HG03460 (cell line): Measurements from ENCODE around the gene RAB4A.
"Not testable (repeated sequence)": the region's sequence is repeated elsewhere in the genome, so short reads cannot be mapped to it uniquely, and the experiment has no call there.

Experiments
- ATAC-seq: cut with Tn5 transposase; IDR thresholded peaks from one replicate; pipeline ENCODE4 v1.9.1; 2021; ENCODE audit not compliant: unreplicated experiment

Gene RAB4A

GRCh38 chr1:229296541-229296941, 25.6 kb downstream of the RAB4A start:
- ATAC-seq = no peak

GRCh38 chr1:229297746-229298145, 26.8 kb downstream of the RAB4A start:
- ATAC-seq = no peak

GRCh38 chr1:229298420-229298819, 27.5 kb downstream of the RAB4A start:
- no peak for ATAC-seq

- ATAC-seq = no peak
Observed at GRCh38 chr1:229298887-229299503, 28.1 kb downstream of the RAB4A start.

GRCh38 chr1:229300099-229300757, 29.3 kb downstream of the RAB4A start:
- no peak for ATAC-seq

- no peak for ATAC-seq
Observed at GRCh38 chr1:229302740-229303139, 31.8 kb downstream of the RAB4A start.

GRCh38 chr1:229303855-229304254, 32.9 kb downstream of the RAB4A start:
- no peak for ATAC-seq

GRCh38 chr1:229305392-229305791, 34.5 kb downstream of the RAB4A start:
- no peak for ATAC-seq

- no peak for ATAC-seq
Observed at GRCh38 chr1:229309074-229309473, 38.2 kb downstream of the RAB4A start.

GRCh38 chr1:229309684-229310083, 38.8 kb downstream of the RAB4A start:
- no peak for ATAC-seq

GRCh38 chr1:229310833-229311232, 39.9 kb downstream of the RAB4A start:
- ATAC-seq = no peak

- ATAC-seq = no peak
Observed at GRCh38 chr1:229316166-229316565, 45.3 kb downstream of the RAB4A start.

- ATAC-seq = no peak
Observed at GRCh38 chr1:229318056-229318455, 47.1 kb downstream of the RAB4A start.

- no peak for ATAC-seq
Observed at GRCh38 chr1:229319487-229319886, 48.6 kb downstream of the RAB4A start.

GRCh38 chr1:229323201-229323600, 52.3 kb downstream of the RAB4A start:
- ATAC-seq = no peak

- no peak for ATAC-seq
Observed at GRCh38 chr1:229323885-229324553, 53.1 kb downstream of the RAB4A start.

GRCh38 chr1:229325401-229325800, 54.5 kb downstream of the RAB4A start:
- no peak for ATAC-seq

GRCh38 chr1:229325853-229326487, 55.1 kb downstream of the RAB4A start:
- no peak for ATAC-seq

GRCh38 chr1:229326601-229327000, 55.7 kb downstream of the RAB4A start:
- no peak for ATAC-seq

- not testable (repeated sequence) for ATAC-seq
Observed at GRCh38 chr1:229327765-229328164, 56.9 kb downstream of the RAB4A start.

- no peak for ATAC-seq
Observed at GRCh38 chr1:229328598-229329362, 57.9 kb downstream of the RAB4A start.
